HepG2 (cell line): ENCODE data around the gene WDR70.
"Not testable (repeated sequence)": the region's sequence is repeated elsewhere in the genome, so short reads cannot be mapped to it uniquely, and the experiment has no call there.

Source experiments
- JUND ChIP-seq: sonication (generic); formaldehyde crosslinking; IDR thresholded peaks from 2 replicates; pipeline ENCODE4 v1.8.0; 2022; ENCODE audit warnings: mild to moderate bottlenecking, missing genetic modification reagents
- STAT5B ChIP-seq: sonication (generic); formaldehyde crosslinking; IDR thresholded peaks from 2 replicates; pipeline ENCODE4 v1.4.0; 2020; ENCODE audit warnings: missing genetic modification reagents

DNA sequence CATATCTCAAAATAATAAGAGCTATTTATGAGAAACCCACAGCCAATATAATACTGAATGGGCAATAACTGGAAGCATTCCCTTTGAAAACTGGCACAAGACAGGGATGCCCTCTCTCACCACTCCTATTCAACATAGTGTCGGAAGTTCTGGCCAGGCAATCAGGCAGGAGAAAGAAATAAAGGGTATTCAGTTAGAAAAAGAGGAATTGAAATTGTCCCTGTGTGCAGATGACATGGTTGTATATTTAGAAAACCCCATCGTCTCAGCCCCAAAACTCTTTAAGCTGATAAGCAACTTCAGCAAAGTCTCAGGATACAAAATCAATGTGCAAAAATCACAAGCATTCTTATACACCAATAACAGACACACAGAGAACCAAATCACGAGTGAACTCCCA, 66.7 kb downstream of the WDR70 start:
- not testable (repeated sequence) for TF ChIP-seq JUND, STAT5B (CRISPR knock-in tag)
